Measurements from ENCODE around the gene PTPN6. TPM values are rescaled to one million over a fixed set of nuclear protein-coding genes. Genes with fewer than 3 reads are reported as not detected.

PTPN6 gene
- total and polyA plus RNA-seq, 2 of the 13 experiments (the other 11 are each of a cell fraction or from before 2014, with no cell fraction given) = 10.5 to 10.6 TPM

DNA sequence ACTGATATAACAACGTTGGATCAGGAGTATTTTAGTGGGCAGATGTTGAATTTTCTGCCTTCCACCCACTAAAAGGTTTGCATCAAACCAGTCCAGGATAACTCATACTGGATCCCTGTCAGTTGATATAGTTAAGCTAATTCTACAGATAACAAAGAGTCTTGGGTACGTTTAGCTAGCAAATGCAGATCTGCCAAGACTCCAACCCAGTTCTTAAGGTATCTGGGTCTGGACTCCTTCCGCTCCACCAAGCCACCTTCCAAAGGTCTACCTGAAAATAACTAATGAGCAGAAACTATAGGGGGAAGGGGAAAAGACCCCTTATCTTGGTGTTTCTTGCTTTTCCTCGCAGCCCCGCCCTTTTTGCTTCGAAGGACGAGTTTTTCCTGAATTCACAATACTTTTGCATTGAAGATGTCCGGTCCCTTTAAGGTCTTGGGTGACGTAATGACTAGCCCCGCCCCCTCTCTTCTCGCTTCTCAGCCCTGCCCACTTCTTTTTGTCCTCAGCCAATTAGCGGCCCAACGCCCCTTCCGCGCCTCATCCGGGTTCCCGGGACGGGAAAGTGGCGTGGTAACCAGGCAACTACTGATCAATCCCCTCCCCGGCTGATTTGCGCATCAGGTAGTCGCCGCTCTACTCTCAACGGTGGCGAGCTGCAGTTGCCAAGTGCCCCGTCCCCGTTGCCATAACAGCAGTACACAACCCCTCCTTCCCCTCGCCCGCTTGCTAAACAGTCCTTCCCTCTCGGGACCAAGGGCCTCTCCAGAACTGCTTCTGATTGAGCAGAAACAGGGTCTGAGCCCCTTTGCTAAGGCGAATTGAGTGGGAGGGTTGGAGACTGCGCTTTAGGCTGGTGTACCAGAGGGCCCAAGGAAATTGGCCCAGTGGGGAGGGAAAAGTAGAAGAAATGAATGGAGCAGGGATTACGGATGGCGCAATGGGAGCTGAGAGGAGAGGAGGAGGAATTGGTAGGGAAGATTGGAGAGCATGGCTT is 46.6 kb upstream of the PTPN6 start, which contains the start of gene LRRC23 (continued):
- TF ChIP-seq ZNF264 (CRISPR knock-in tag; IDR thresholded peaks at IDR 0.05) (peak; percentile 25; the same call in 1 of the 2 replicates), ZNF17 (CRISPR knock-in tag; IDR thresholded peaks at IDR 0.05) (no peak), ZNF510 (CRISPR knock-in tag; IDR thresholded peaks at IDR 0.05; ENCODE audit: low read depth) (0 out of 2 replicates have a peak, but pooled peaks have one; percentile 64), MYC (CRISPR knock-in tag; IDR thresholded peaks at IDR 0.05; ENCODE audit: borderline replicate concordance) (peak; percentile 21; the same call in 1 of the 2 replicates), U2AF2 (IDR thresholded peaks at IDR 0.05; ENCODE audit: low read depth, low read length) (0 out of 2 replicates have a peak, but pooled peaks have one; percentile 30), SALL1 (CRISPR knock-in tag; IDR thresholded peaks at IDR 0.05) (peak; percentile 77), HCFC1 (IDR thresholded peaks at IDR 0.05; ENCODE audit: low read depth, low read length) (0 out of 2 replicates have a peak, but pooled peaks have one; percentile 21), PITX1 (CRISPR knock-in tag; IDR thresholded peaks at IDR 0.05) (peak; percentile 60; the same call in 1 of the 2 replicates), ASH2L (IDR thresholded peaks at IDR 0.05; ENCODE audit: insufficient read length, low read depth, low read length) (peak; percentile 68), PATZ1 (CRISPR knock-in tag; IDR thresholded peaks at IDR 0.05) (0 out of 2 replicates have a peak, but pooled peaks have one; percentile 9), MAZ (IDR thresholded peaks at IDR 0.05; ENCODE audit: borderline replicate concordance, low read depth, low read length) (0 out of 2 replicates have a peak, but pooled peaks have one; percentile 14), MAZ (CRISPR knock-in tag; IDR thresholded peaks at IDR 0.05; ENCODE audit: low read depth) (no peak), POLR2G (IDR thresholded peaks at IDR 0.05; ENCODE audit: low read depth, low read length) (peak; percentile 59), KDM2A (CRISPR knock-in tag; IDR thresholded peaks at IDR 0.05; ENCODE audit: borderline replicate concordance, low read depth) (peak; percentile 65; the same call in 1 of the 2 replicates), NFYB (CRISPR knock-in tag; IDR thresholded peaks at IDR 0.05) (peak; percentile 78)
- TF ChIP-seq, protein P1, sequence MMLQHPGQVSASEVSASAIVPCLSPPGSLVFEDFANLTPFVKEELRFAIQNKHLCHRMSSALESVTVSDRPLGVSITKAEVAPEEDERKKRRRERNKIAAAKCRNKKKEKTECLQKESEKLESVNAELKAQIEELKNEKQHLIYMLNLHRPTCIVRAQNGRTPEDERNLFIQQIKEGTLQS (CRISPR knock-in tag; IDR thresholded peaks at IDR 0.05) = 0 out of 2 replicates have a peak, but pooled peaks have one; percentile 23
- TF ChIP-seq, protein P2, sequence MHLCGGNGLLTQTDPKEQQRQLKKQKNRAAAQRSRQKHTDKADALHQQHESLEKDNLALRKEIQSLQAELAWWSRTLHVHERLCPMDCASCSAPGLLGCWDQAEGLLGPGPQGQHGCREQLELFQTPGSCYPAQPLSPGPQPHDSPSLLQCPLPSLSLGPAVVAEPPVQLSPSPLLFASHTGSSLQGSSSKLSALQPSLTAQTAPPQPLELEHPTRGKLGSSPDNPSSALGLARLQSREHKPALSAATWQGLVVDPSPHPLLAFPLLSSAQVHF (CRISPR knock-in tag; IDR thresholded peaks at IDR 0.05) = no peak
- TF ChIP-seq, protein P3, sequence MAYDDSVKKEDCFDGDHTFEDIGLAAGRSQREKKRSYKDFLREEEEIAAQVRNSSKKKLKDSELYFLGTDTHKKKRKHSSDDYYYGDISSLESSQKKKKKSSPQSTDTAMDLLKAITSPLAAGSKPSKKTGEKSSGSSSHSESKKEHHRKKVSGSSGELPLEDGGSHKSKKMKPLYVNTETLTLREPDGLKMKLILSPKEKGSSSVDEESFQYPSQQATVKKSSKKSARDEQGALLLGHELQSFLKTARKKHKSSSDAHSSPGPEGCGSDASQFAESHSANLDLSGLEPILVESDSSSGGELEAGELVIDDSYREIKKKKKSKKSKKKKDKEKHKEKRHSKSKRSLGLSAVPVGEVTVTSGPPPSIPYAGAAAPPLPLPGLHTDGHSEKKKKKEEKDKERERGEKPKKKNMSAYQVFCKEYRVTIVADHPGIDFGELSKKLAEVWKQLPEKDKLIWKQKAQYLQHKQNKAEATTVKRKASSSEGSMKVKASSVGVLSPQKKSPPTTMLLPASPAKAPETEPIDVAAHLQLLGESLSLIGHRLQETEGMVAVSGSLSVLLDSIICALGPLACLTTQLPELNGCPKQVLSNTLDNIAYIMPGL (CRISPR knock-in tag; IDR thresholded peaks at IDR 0.05; ENCODE audit: borderline replicate concordance in 1 of 2, low read depth in 1 of 2) = 0 out of 4 replicates have a peak, but pooled peaks of 1 of the 2 experiments have one; percentile 55
- TF ChIP-seq, protein P4, sequence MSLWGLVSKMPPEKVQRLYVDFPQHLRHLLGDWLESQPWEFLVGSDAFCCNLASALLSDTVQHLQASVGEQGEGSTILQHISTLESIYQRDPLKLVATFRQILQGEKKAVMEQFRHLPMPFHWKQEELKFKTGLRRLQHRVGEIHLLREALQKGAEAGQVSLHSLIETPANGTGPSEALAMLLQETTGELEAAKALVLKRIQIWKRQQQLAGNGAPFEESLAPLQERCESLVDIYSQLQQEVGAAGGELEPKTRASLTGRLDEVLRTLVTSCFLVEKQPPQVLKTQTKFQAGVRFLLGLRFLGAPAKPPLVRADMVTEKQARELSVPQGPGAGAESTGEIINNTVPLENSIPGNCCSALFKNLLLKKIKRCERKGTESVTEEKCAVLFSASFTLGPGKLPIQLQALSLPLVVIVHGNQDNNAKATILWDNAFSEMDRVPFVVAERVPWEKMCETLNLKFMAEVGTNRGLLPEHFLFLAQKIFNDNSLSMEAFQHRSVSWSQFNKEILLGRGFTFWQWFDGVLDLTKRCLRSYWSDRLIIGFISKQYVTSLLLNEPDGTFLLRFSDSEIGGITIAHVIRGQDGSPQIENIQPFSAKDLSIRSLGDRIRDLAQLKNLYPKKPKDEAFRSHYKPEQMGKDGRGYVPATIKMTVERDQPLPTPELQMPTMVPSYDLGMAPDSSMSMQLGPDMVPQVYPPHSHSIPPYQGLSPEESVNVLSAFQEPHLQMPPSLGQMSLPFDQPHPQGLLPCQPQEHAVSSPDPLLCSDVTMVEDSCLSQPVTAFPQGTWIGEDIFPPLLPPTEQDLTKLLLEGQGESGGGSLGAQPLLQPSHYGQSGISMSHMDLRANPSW (CRISPR knock-in tag; IDR thresholded peaks at IDR 0.05; ENCODE audit: borderline replicate concordance) = no peak
